Measurements from ENCODE around the gene CALML4.

The CALML4 gene

DNA sequence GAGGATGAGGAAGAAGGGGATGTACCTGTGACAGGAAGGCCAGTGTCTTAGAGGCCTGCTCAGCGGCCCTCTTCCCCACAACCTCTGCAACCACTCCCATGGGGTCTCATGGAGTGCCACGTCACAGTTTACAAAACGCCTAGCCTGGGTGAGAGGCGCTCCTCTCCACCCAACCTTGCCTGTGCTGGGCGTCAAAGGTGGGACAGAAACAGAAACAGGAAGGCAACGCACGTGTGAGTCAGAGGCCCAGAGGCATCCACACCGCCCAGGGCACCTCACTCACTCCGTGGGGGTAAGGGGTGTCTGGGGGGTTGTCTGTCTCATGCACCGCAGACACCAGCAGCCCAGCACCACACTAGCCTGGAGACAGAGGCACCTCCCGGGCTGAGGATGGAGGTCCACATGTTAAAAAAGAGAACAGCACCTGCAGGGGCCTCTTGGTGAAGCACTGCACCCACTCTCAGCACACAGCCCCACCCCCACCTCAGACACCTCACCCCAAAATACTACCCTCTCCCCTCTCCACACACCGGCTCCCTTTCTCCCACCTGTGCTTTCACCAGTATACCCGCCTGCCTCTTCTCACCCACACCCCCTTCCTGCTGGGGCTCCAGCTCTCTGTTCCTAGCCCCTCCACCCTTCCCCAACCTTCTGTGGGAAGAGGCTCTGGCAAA is 4.7 kb upstream of the CALML4 start:
- no peaks in the 10 kb centered on the region for H3K9me2 ChIP-seq (replicated peaks; ENCODE audit: control insufficient read depth, low read length)
- H3K79me2 ChIP-seq (ENCODE audit: control insufficient read depth, low read length) = peaks cover 7% of the 10 kb centered on the region
- peak overlapping the region; percentile 32; the same call in 1 of the 2 replicates for H3K4me2 ChIP-seq (ENCODE audit: low read length)
- 0 out of 2 replicates have a peak overlapping the region, but pooled peaks have one; percentile 7 for H3K4me3 ChIP-seq (ENCODE audit: low read length)
- H3F3A ChIP-seq (ENCODE audit: control insufficient read depth, insufficient read depth) = no peaks in the 10 kb centered on the region
- no peak for TF ChIP-seq EZH2phosphoT487 (IDR thresholded peaks at IDR 0.05; ENCODE audit: borderline replicate concordance, low read length)
- TF ChIP-seq, protein P1, sequence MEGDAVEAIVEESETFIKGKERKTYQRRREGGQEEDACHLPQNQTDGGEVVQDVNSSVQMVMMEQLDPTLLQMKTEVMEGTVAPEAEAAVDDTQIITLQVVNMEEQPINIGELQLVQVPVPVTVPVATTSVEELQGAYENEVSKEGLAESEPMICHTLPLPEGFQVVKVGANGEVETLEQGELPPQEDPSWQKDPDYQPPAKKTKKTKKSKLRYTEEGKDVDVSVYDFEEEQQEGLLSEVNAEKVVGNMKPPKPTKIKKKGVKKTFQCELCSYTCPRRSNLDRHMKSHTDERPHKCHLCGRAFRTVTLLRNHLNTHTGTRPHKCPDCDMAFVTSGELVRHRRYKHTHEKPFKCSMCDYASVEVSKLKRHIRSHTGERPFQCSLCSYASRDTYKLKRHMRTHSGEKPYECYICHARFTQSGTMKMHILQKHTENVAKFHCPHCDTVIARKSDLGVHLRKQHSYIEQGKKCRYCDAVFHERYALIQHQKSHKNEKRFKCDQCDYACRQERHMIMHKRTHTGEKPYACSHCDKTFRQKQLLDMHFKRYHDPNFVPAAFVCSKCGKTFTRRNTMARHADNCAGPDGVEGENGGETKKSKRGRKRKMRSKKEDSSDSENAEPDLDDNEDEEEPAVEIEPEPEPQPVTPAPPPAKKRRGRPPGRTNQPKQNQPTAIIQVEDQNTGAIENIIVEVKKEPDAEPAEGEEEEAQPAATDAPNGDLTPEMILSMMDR (IDR thresholded peaks at IDR 0.05; ENCODE audit: low read depth, low read length, poor library complexity, severe bottlenecking) = no peak
- H4K20me1 ChIP-seq (ENCODE audit: control insufficient read depth, insufficient read depth, low read depth, low read length) = peaks cover 2% of the 10 kb centered on the region; the same call in 1 of the 2 replicates
- H3K9me3 ChIP-seq (ENCODE audit: control insufficient read depth, insufficient read depth, low read length) = no peaks in the 10 kb centered on the region
- H3K27ac ChIP-seq (ENCODE audit: low read depth, low read length) = no peak overlapping the region
- H3K27me3 ChIP-seq (ENCODE audit: control insufficient read depth, low read length) = no peaks in the 10 kb centered on the region
- peaks cover 24% of the 10 kb centered on the region for H3K4me1 ChIP-seq (ENCODE audit: control insufficient read depth, low read length)
- peaks cover 16% of the 10 kb centered on the region for H3K36me3 ChIP-seq (ENCODE audit: control insufficient read depth, low read length)

DNA sequence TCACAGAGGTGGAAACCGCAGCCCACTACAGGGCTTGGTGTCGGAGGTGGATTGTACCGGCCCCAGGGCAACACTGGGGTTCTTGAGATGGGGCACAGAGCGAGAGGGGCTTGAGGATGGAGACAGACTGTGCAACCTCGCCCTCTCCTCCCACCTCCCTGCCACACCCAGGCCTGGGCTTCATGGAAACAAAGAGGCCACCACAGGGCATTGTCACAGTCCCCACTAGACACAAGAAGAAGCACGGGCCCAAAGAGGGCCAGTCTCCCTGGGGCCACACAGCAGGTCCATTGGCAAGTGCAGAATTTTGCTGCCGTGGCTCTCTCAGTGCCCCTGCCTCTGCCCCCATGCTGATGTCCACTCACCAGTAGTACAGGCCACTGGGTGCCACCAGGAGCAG is 4.1 kb upstream of the CALML4 start:
- Histone ChIP-seq H3K27ac (ENCODE audit: low read depth, low read length) (no peak overlapping the region), H3K36me3 (ENCODE audit: control insufficient read depth, low read length) (peaks cover 16% of the 10 kb centered on the region)

DNA sequence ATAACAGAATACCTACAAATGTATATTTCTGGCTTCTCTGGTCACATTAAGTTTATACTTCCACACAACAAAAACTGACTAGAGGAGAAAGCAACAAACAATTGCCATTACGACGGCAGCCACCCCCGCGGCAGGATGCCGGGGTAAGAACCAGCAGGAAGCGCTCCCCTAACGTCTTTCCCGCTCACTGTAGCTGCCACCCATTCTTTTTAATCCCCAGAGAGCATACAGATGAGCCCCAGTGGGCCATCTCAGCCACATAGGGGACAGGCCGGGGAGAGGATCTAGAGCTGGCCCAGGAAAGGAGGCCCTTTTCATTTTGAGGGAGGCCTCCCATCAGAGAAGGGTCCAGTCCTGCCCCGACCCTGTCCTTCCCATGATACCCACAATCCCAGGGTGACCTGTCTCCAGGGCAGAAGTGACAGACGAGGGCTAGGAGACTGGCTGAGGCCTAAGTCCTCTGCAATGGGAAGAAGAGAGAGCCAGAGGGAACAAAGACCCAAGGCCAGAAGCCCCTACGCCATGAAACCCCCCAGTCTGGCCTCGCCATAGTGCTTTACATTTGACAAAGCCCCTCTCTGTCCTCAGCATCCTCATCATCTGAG is 3.6 kb upstream of the CALML4 start:
- TF ChIP-seq, protein P1 (IDR thresholded peaks at IDR 0.05; ENCODE audit: low read depth, low read length, poor library complexity, severe bottlenecking) = no peak
- no peak for TF ChIP-seq EZH2phosphoT487 (IDR thresholded peaks at IDR 0.05; ENCODE audit: borderline replicate concordance, low read length)
- Histone ChIP-seq H3K27me3 (ENCODE audit: control insufficient read depth, low read length) (no peaks in the 10 kb centered on the region), H4K20me1 (ENCODE audit: control insufficient read depth, insufficient read depth, low read depth, low read length) (peaks cover 2% of the 10 kb centered on the region; the same call in 1 of the 2 replicates), H3F3A (ENCODE audit: control insufficient read depth, insufficient read depth) (no peaks in the 10 kb centered on the region), H3K9me2 (replicated peaks; ENCODE audit: control insufficient read depth, low read length) (no peaks in the 10 kb centered on the region), H3K4me2 (ENCODE audit: low read length) (no peak overlapping the region), H3K27ac (ENCODE audit: low read depth, low read length) (no peak overlapping the region), H3K36me3 (ENCODE audit: control insufficient read depth, low read length) (peaks cover 16% of the 10 kb centered on the region), H3K4me3 (ENCODE audit: low read length) (no peak overlapping the region), H3K4me1 (ENCODE audit: control insufficient read depth, low read length) (peaks cover 24% of the 10 kb centered on the region), H3K79me2 (ENCODE audit: control insufficient read depth, low read length) (no peaks in the 10 kb centered on the region), H3K9me3 (ENCODE audit: control insufficient read depth, insufficient read depth, low read length) (no peaks in the 10 kb centered on the region)

More for the DNA sequence above, 4.1 kb upstream of the CALML4 start:
- H3K4me2 ChIP-seq (ENCODE audit: low read length) = peak overlapping the region; percentile 32; the same call in 1 of the 2 replicates
- no peak for TF ChIP-seq EZH2phosphoT487 (IDR thresholded peaks at IDR 0.05; ENCODE audit: borderline replicate concordance, low read length)
- TF ChIP-seq, protein P1 (IDR thresholded peaks at IDR 0.05; ENCODE audit: low read depth, low read length, poor library complexity, severe bottlenecking) = no peak
- H3K79me2 ChIP-seq (ENCODE audit: control insufficient read depth, low read length) = peaks cover 1% of the 10 kb centered on the region; the same call in 1 of the 2 replicates
- H3K9me2 ChIP-seq (replicated peaks; ENCODE audit: control insufficient read depth, low read length) = no peaks in the 10 kb centered on the region
- peaks cover 24% of the 10 kb centered on the region for H3K4me1 ChIP-seq (ENCODE audit: control insufficient read depth, low read length)
- H3K27me3 ChIP-seq (ENCODE audit: control insufficient read depth, low read length) = no peaks in the 10 kb centered on the region
- H3K4me3 ChIP-seq (ENCODE audit: low read length) = no peak overlapping the region
- H3K9me3 ChIP-seq (ENCODE audit: control insufficient read depth, insufficient read depth, low read length) = no peaks in the 10 kb centered on the region
- H3F3A ChIP-seq (ENCODE audit: control insufficient read depth, insufficient read depth) = no peaks in the 10 kb centered on the region
- H4K20me1 ChIP-seq (ENCODE audit: control insufficient read depth, insufficient read depth, low read depth, low read length) = peaks cover 2% of the 10 kb centered on the region; the same call in 1 of the 2 replicates

All from DOHH2 (cell line).